WTC11 (cell line): ENCODE measurements around the gene GRIA2. TPM values are rescaled to one million over a fixed set of nuclear protein-coding genes. Genes with fewer than 3 reads are reported as not detected.

ENCODE experiments used
- ATAC-seq: fragments of 200-7000 bp; cut with Tn5 transposase; 2 replicates; pipeline ENCODE4 v1.10.0; 2021; ENCODE audit warnings: mild to moderate bottlenecking, moderate library complexity
- CTCF ChIA-PET: fragments of 300-600 bp; sonication (Branson Sonifier 250); formaldehyde crosslinking; loops from one replicate; lab custom pipeline; 2021; ENCODE audit warnings: antibody characterized with exemption; lab: Charles Lee
- POLR2A ChIA-PET: fragments of 350-600 bp; sonication (Branson Sonifier 250); formaldehyde crosslinking; loops from one replicate; lab custom pipeline; 2021; ENCODE audit warnings: antibody characterized with exemption; lab: Charles Lee
- DNase-seq: peaks from one replicate; pipeline ENCODE4 v3.0.0; 2021; ENCODE audit warnings: low spot score
- H3K27ac Mint-ChIP-seq: 2 replicates; pipeline ENCODE4 v1.8.0; 2021; ENCODE audit warnings: mixed read lengths
- H3K27me3 Mint-ChIP-seq: 2 replicates; pipeline ENCODE4 v1.8.0; 2021; ENCODE audit warnings: low read depth, mild to moderate bottlenecking, moderate library complexity, mixed read lengths
- H3K36me3 Mint-ChIP-seq: 2 replicates; pipeline ENCODE4 v1.8.0; 2021; ENCODE audit warnings: mixed read lengths
- H3K4me1 Mint-ChIP-seq: 2 replicates; pipeline ENCODE4 v1.8.0; 2022; ENCODE audit warnings: mixed read lengths
- H3K4me3 Mint-ChIP-seq: 2 replicates; pipeline ENCODE4 v1.8.0; 2021; ENCODE audit warnings: mild to moderate bottlenecking, moderate library complexity, mixed read lengths
- H3K9me3 Mint-ChIP-seq: 2 replicates; pipeline ENCODE4 v1.8.0; 2021; ENCODE audit warnings: mixed read lengths
- AFF4 ChIP-seq: sonication (generic); formaldehyde crosslinking; IDR thresholded peaks from 2 replicates; pipeline ENCODE4 v1.8.1; 2023; ENCODE audit warnings: mild to moderate bottlenecking, missing genetic modification reagents, borderline replicate concordance
- ATF6 ChIP-seq: sonication (generic); formaldehyde crosslinking; IDR thresholded peaks from 2 replicates; pipeline ENCODE4 v1.8.1; 2023; ENCODE audit warnings: mild to moderate bottlenecking, missing genetic modification reagents
- E2F1 ChIP-seq: sonication (generic); formaldehyde crosslinking; IDR thresholded peaks from 2 replicates; pipeline ENCODE4 v1.8.0; 2022; ENCODE audit warnings: mild to moderate bottlenecking, missing genetic modification reagents
- E2F5 ChIP-seq: sonication (generic); formaldehyde crosslinking; IDR thresholded peaks from 2 replicates; pipeline ENCODE4 v1.8.1; 2022; ENCODE audit warnings: mild to moderate bottlenecking, moderate library complexity, missing genetic modification reagents
- ELF4 ChIP-seq: sonication (generic); formaldehyde crosslinking; IDR thresholded peaks from 2 replicates; pipeline ENCODE4 v1.8.1; 2022; ENCODE audit warnings: low read depth, mild to moderate bottlenecking, moderate library complexity, missing genetic modification reagents
- EMX1 ChIP-seq: fragments of 250-450 bp; sonication (Bioruptor Pico); IDR thresholded peaks from 2 replicates; pipeline ENCODE4 v1.8.0; 2021; ENCODE audit warnings: mild to moderate bottlenecking
- ESRRA ChIP-seq: sonication (generic); formaldehyde crosslinking; IDR thresholded peaks from 2 replicates; pipeline ENCODE4 v1.8.1; 2022; ENCODE audit warnings: mild to moderate bottlenecking, missing genetic modification reagents, borderline replicate concordance
- GABPB1 ChIP-seq: sonication (generic); formaldehyde crosslinking; IDR thresholded peaks from 2 replicates; pipeline ENCODE4 v1.8.1; 2023; ENCODE audit warnings: mild to moderate bottlenecking, missing genetic modification reagents
- GRHL2 ChIP-seq: fragments of 250-450 bp; sonication (Bioruptor Pico); IDR thresholded peaks from 2 replicates; pipeline ENCODE4 v1.8.0; 2022; ENCODE audit warnings: mild to moderate bottlenecking, moderate library complexity; ENCODE audit not compliant: insufficient replicate concordance, severe bottlenecking
- HMGXB4 ChIP-seq: sonication (generic); formaldehyde crosslinking; IDR thresholded peaks from 2 replicates; pipeline ENCODE4 v1.8.1; 2023; ENCODE audit warnings: mild to moderate bottlenecking, moderate library complexity, missing genetic modification reagents
- JAZF1 ChIP-seq: fragments of 250-450 bp; sonication (Bioruptor Pico); IDR thresholded peaks from 2 replicates; pipeline ENCODE4 v1.9.0; 2021; ENCODE audit warnings: moderate library complexity, mild to moderate bottlenecking, inconsistent platforms
- KAT7 ChIP-seq: sonication (generic); formaldehyde crosslinking; IDR thresholded peaks from 2 replicates; pipeline ENCODE4 v1.8.1; 2023; ENCODE audit warnings: missing genetic modification reagents, mild to moderate bottlenecking, borderline replicate concordance
- RORB ChIP-seq: fragments of 250-450 bp; sonication (Bioruptor Pico); IDR thresholded peaks from 2 replicates; pipeline ENCODE4 v1.9.0; 2021; ENCODE audit warnings: mild to moderate bottlenecking
- STAT6 ChIP-seq: sonication (generic); formaldehyde crosslinking; conservative IDR thresholded peaks from 2 replicates; pipeline ENCODE4 v1.8.1; 2023; ENCODE audit warnings: mild to moderate bottlenecking, low read depth, missing genetic modification reagents, moderate library complexity
- TEAD4 ChIP-seq: sonication (generic); formaldehyde crosslinking; IDR thresholded peaks from 2 replicates; pipeline ENCODE4 v1.8.0; 2022; ENCODE audit warnings: mild to moderate bottlenecking, missing genetic modification reagents
- TP53 ChIP-seq: sonication (generic); formaldehyde crosslinking; IDR thresholded peaks from 2 replicates; pipeline ENCODE4 v1.8.1; 2023; ENCODE audit warnings: mild to moderate bottlenecking, missing genetic modification reagents
- USF1 ChIP-seq: sonication (generic); formaldehyde crosslinking; IDR thresholded peaks from 2 replicates; pipeline ENCODE4 v1.8.0; 2022; ENCODE audit warnings: mild to moderate bottlenecking, missing genetic modification reagents
- ZBTB43 ChIP-seq: sonication (generic); formaldehyde crosslinking; IDR thresholded peaks from 2 replicates; pipeline ENCODE4 v1.8.1; 2023; ENCODE audit warnings: mild to moderate bottlenecking, missing genetic modification reagents
- ZNF138 ChIP-seq: sonication (generic); formaldehyde crosslinking; conservative IDR thresholded peaks from 2 replicates; pipeline ENCODE4 v1.8.1; 2022; ENCODE audit warnings: mild to moderate bottlenecking, moderate library complexity, missing genetic modification reagents
- ZNF219 ChIP-seq: sonication (generic); formaldehyde crosslinking; IDR thresholded peaks from 2 replicates; pipeline ENCODE4 v1.8.0; 2023; ENCODE audit warnings: missing genetic modification reagents, mild to moderate bottlenecking, borderline replicate concordance
- ZNF671 ChIP-seq: fragments of 250-450 bp; sonication (Bioruptor Pico); IDR thresholded peaks from 2 replicates; pipeline ENCODE4 v1.8.0; 2021; ENCODE audit warnings: mild to moderate bottlenecking
- total RNA-seq: library from RNA; stranded (reverse); gene quantifications from 3 replicates; pipeline ENCODE4 v1.2.3, GENCODE V29; 2021

GRIA2 gene
- total RNA-seq, 1 experiment from 2014 or later, result not detected

GRCh38 chr4:157312702-157313101 lies 92.2 kb downstream of the GRIA2 start (continued):
- TF ChIP-seq E2F1 (CRISPR knock-in tag) (no peak), ZNF138 (no peak), ZNF219 (CRISPR knock-in tag) (no peak), ZNF671 (CRISPR knock-in tag) (no peak), KAT7 (no peak), EMX1 (CRISPR knock-in tag) (no peak), E2F5 (no peak), RORB (CRISPR knock-in tag) (no peak), TEAD4 (CRISPR knock-in tag) (no peak)
- TF ChIP-seq, all 79 proteins: peak for 0

- no peaks in the 10 kb centered on the region for H3K36me3 Mint-ChIP-seq
- POLR2A ChIA-PET, result no interaction called here
- CTCF ChIA-PET, result no interaction called here
- no peaks in the 10 kb centered on the region for H3K4me1 Mint-ChIP-seq
- H3K27me3 Mint-ChIP-seq, result no peaks in the 10 kb centered on the region
- no peak overlapping the region for H3K4me3 Mint-ChIP-seq
- no peak for DNase-seq
- no peak for ATAC-seq
- no peaks in the 10 kb centered on the region for H3K9me3 Mint-ChIP-seq
- no peak overlapping the region for H3K27ac Mint-ChIP-seq
- TF ChIP-seq EMX1 (CRISPR knock-in tag) (no peak), TP53 (CRISPR knock-in tag) (no peak), ESRRA (CRISPR knock-in tag) (no peak), E2F1 (CRISPR knock-in tag) (no peak), GRHL2 (CRISPR knock-in tag) (no peak), JAZF1 (no peak), KAT7 (no peak), ZBTB43 (CRISPR knock-in tag) (no peak), GABPB1 (CRISPR knock-in tag) (no peak), STAT6 (CRISPR knock-in tag) (no peak), ELF4 (CRISPR knock-in tag) (no peak), HMGXB4 (CRISPR knock-in tag) (no peak), RORB (CRISPR knock-in tag) (no peak), USF1 (CRISPR knock-in tag) (no peak), AFF4 (CRISPR knock-in tag) (no peak), ATF6 (no peak)
Observed at GRCh38 chr4:157314906-157315305, 94.4 kb downstream of the GRIA2 start.
